SK-N-SH treated with all-trans-retinoic acid at 6 μM for 48 hours (cell line): ENCODE measurements around the gene MNAT1.

Source experiments
- ATAC-seq: fragments of 200-7000 bp; cut with Tn5 transposase; 3 replicates; pipeline ENCODE4 v1.9.1; 2020; ENCODE audit warnings: mild to moderate bottlenecking, moderate library complexity
- ARNTL ChIP-seq: fragments of 450-650 bp; formaldehyde crosslinking; IDR thresholded peaks from 2 replicates; pipeline ENCODE4 v1.5.0; 2020; ENCODE audit warnings: low read depth, mild to moderate bottlenecking, moderate library complexity, borderline replicate concordance
- BACH2 ChIP-seq: fragments of 250-450 bp; sonication (Bioruptor Pico); IDR thresholded peaks from 2 replicates; pipeline ENCODE4 v1.9.0; 2021; ENCODE audit warnings: mild to moderate bottlenecking, borderline replicate concordance
- CSDC2 ChIP-seq: fragments of 250-450 bp; sonication (Bioruptor Pico); IDR thresholded peaks from 2 replicates; pipeline ENCODE4 v1.5.0; 2020; ENCODE audit warnings: mild to moderate bottlenecking, moderate library complexity
- ESRRG ChIP-seq: fragments of 250-450 bp; sonication (Bioruptor Pico); IDR thresholded peaks from 2 replicates; pipeline ENCODE4 v1.6.1; 2021; ENCODE audit warnings: mild to moderate bottlenecking
- GLIS3 ChIP-seq: fragments of 250-450 bp; sonication (Bioruptor Pico); IDR thresholded peaks from 2 replicates; pipeline ENCODE4 v1.5.0; 2020; ENCODE audit warnings: mild to moderate bottlenecking, moderate library complexity
- ISL1 ChIP-seq: fragments of 250-450 bp; sonication (Bioruptor Pico); IDR thresholded peaks from 2 replicates; pipeline ENCODE4 v2.1.2; 2022; ENCODE audit warnings: mild to moderate bottlenecking, moderate library complexity
- OSR1 ChIP-seq: fragments of 250-450 bp; sonication (Bioruptor Pico); IDR thresholded peaks from 2 replicates; pipeline ENCODE4 v1.8.0; 2022; ENCODE audit warnings: moderate library complexity, mild to moderate bottlenecking, inconsistent platforms
- PATZ1 ChIP-seq: fragments of 250-450 bp; sonication (Bioruptor Pico); IDR thresholded peaks from 2 replicates; pipeline ENCODE4 v1.8.0; 2020; ENCODE audit warnings: mild to moderate bottlenecking, moderate library complexity, borderline replicate concordance
- POU6F1 ChIP-seq: fragments of 250-450 bp; sonication (Bioruptor Pico); IDR thresholded peaks from 2 replicates; pipeline ENCODE4 v1.8.0; 2021; ENCODE audit warnings: low read depth, mild to moderate bottlenecking, moderate library complexity, borderline replicate concordance
- RARB ChIP-seq: fragments of 250-450 bp; sonication (Bioruptor Pico); IDR thresholded peaks from 2 replicates; pipeline ENCODE4 v1.8.0; 2021; ENCODE audit warnings: mild to moderate bottlenecking, moderate library complexity
- SNAI2 ChIP-seq: fragments of 250-450 bp; sonication (Bioruptor Pico); IDR thresholded peaks from 2 replicates; pipeline ENCODE4 v1.5.0; 2020; ENCODE audit warnings: mild to moderate bottlenecking, moderate library complexity
- TCF4 ChIP-seq: fragments of 250-450 bp; sonication (Bioruptor Pico); IDR thresholded peaks from 2 replicates; pipeline ENCODE4 v1.8.0; 2021; ENCODE audit warnings: mild to moderate bottlenecking, moderate library complexity, borderline replicate concordance
- TOX ChIP-seq: fragments of 250-450 bp; sonication (Bioruptor Pico); IDR thresholded peaks from 2 replicates; pipeline ENCODE4 v1.8.0; 2021; ENCODE audit warnings: mild to moderate bottlenecking, moderate library complexity, borderline replicate concordance
- ZC3H10 ChIP-seq: fragments of 250-450 bp; sonication (Bioruptor Pico); IDR thresholded peaks from 2 replicates; pipeline ENCODE4 v1.5.1; 2021; ENCODE audit warnings: mild to moderate bottlenecking, moderate library complexity
- ZFP3 ChIP-seq: fragments of 250-450 bp; sonication (Bioruptor Pico); IDR thresholded peaks from 2 replicates; pipeline ENCODE4 v1.5.0; 2020; ENCODE audit warnings: mild to moderate bottlenecking, moderate library complexity
- ZFP30 ChIP-seq: fragments of 450-650 bp; formaldehyde crosslinking; IDR thresholded peaks from 2 replicates; pipeline ENCODE4 v1.5.0; 2022; ENCODE audit warnings: mild to moderate bottlenecking, moderate library complexity
- ZNF565 ChIP-seq: fragments of 450-650 bp; formaldehyde crosslinking; conservative IDR thresholded peaks from 2 replicates; pipeline ENCODE4 v1.5.0; 2020; ENCODE audit warnings: low read depth, mild to moderate bottlenecking, moderate library complexity
- ZNF70 ChIP-seq: fragments of 450-650 bp; formaldehyde crosslinking; IDR thresholded peaks from 2 replicates; pipeline ENCODE4 v1.5.0; 2020; ENCODE audit warnings: mild to moderate bottlenecking, moderate library complexity
- ZNF8 ChIP-seq: fragments of 450-650 bp; formaldehyde crosslinking; IDR thresholded peaks from 2 replicates; pipeline ENCODE4 v1.5.0; 2020; ENCODE audit warnings: mild to moderate bottlenecking, moderate library complexity
- TF ChIP-seq, protein P1 (sequence below): fragments of 250-450 bp; sonication (Bioruptor Pico); IDR thresholded peaks from 2 replicates; pipeline ENCODE4 v1.5.1; 2020; ENCODE audit warnings: low read depth, mild to moderate bottlenecking, moderate library complexity
- TF ChIP-seq, protein P2 (sequence below): fragments of 250-450 bp; sonication (Bioruptor Pico); IDR thresholded peaks from 2 replicates; pipeline ENCODE4 v1.5.1; 2021; ENCODE audit warnings: mild to moderate bottlenecking, moderate library complexity
- TF ChIP-seq, protein P3 (sequence below): fragments of 250-450 bp; sonication (Bioruptor Pico); IDR thresholded peaks from 2 replicates; pipeline ENCODE4 v1.5.0; 2020; ENCODE audit warnings: mild to moderate bottlenecking, moderate library complexity

MNAT1 gene

GRCh38 chr14:60863249-60863648, 128.7 kb downstream of the MNAT1 start:
- TF ChIP-seq PATZ1 (CRISPR knock-in tag) (no peak), ZNF8 (CRISPR knock-in tag) (no peak), ISL1 (CRISPR knock-in tag) (no peak), BACH2 (CRISPR knock-in tag) (no peak), CSDC2 (CRISPR knock-in tag) (no peak), RARB (CRISPR knock-in tag) (no peak), POU6F1 (CRISPR knock-in tag) (no peak), ZNF565 (no peak), SNAI2 (CRISPR knock-in tag) (no peak), ARNTL (CRISPR knock-in tag) (no peak), OSR1 (CRISPR knock-in tag) (no peak), ZFP3 (CRISPR knock-in tag) (no peak), GLIS3 (CRISPR knock-in tag) (no peak), ZC3H10 (CRISPR knock-in tag) (no peak)
- TF ChIP-seq, protein P1, sequence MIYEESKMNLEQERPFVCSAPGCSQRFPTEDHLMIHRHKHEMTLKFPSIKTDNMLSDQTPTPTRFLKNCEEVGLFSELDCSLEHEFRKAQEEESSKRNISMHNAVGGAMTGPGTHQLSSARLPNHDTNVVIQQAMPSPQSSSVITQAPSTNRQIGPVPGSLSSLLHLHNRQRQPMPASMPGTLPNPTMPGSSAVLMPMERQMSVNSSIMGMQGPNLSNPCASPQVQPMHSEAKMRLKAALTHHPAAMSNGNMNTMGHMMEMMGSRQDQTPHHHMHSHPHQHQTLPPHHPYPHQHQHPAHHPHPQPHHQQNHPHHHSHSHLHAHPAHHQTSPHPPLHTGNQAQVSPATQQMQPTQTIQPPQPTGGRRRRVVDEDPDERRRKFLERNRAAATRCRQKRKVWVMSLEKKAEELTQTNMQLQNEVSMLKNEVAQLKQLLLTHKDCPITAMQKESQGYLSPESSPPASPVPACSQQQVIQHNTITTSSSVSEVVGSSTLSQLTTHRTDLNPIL (CRISPR knock-in tag) = no peak
- TF ChIP-seq, protein P2, sequence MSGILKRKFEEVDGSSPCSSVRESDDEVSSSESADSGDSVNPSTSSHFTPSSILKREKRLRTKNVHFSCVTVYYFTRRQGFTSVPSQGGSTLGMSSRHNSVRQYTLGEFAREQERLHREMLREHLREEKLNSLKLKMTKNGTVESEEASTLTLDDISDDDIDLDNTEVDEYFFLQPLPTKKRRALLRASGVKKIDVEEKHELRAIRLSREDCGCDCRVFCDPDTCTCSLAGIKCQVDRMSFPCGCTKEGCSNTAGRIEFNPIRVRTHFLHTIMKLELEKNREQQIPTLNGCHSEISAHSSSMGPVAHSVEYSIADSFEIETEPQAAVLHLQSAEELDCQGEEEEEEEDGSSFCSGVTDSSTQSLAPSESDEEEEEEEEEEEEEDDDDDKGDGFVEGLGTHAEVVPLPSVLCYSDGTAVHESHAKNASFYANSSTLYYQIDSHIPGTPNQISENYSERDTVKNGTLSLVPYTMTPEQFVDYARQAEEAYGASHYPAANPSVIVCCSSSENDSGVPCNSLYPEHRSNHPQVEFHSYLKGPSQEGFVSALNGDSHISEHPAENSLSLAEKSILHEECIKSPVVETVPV (CRISPR knock-in tag) = no peak
- TF ChIP-seq, protein P3, sequence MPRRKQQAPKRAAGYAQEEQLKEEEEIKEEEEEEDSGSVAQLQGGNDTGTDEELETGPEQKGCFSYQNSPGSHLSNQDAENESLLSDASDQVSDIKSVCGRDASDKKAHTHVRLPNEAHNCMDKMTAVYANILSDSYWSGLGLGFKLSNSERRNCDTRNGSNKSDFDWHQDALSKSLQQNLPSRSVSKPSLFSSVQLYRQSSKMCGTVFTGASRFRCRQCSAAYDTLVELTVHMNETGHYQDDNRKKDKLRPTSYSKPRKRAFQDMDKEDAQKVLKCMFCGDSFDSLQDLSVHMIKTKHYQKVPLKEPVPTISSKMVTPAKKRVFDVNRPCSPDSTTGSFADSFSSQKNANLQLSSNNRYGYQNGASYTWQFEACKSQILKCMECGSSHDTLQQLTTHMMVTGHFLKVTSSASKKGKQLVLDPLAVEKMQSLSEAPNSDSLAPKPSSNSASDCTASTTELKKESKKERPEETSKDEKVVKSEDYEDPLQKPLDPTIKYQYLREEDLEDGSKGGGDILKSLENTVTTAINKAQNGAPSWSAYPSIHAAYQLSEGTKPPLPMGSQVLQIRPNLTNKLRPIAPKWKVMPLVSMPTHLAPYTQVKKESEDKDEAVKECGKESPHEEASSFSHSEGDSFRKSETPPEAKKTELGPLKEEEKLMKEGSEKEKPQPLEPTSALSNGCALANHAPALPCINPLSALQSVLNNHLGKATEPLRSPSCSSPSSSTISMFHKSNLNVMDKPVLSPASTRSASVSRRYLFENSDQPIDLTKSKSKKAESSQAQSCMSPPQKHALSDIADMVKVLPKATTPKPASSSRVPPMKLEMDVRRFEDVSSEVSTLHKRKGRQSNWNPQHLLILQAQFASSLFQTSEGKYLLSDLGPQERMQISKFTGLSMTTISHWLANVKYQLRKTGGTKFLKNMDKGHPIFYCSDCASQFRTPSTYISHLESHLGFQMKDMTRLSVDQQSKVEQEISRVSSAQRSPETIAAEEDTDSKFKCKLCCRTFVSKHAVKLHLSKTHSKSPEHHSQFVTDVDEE (CRISPR knock-in tag) = no peak
- no peak for ATAC-seq

DNA sequence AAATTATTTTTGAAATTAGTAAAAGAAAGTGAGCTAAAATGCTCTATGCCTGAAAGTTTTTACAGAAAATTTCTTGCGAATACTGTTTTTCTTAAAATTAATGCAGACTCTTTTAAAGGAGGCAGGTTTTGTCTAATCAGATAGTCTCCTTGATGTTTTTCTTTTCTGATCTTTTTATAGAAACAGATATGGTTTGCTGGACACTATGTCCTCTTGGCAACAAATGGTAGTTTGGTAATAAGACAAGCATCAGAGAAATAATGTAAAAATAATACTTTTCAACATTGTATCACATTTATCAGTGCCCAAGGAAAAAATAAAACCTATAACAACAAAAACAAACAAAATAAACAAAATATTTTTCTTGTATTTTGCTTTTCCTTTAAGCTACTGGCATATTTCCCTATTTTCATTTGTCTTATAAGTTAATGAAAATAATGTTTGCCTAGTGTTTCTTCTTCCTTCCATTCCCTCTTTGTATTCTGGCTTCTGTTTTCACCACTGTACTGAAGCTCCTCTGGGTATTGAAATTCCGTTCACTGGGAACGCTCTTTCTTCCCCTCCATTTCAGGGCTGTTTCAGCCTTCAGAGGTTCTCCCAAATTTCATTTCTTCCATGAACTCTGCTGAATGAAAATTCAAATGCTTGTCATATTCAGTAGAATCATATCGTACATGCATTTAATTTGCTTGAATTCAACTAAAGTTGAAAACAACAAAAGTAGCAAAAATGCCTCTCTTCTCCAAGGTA, 131.0 kb downstream of the MNAT1 start:
- no peak for ATAC-seq
- no peak for TF ChIP-seq POU6F1 (CRISPR knock-in tag)
- no peak for TF ChIP-seq TOX (CRISPR knock-in tag)
- TF ChIP-seq OSR1 (CRISPR knock-in tag) = no peak
- no peak for TF ChIP-seq ESRRG (CRISPR knock-in tag)
- no peak for TF ChIP-seq ZNF8 (CRISPR knock-in tag)
- TF ChIP-seq ZNF70 (CRISPR knock-in tag) = no peak
- no peak for TF ChIP-seq ARNTL (CRISPR knock-in tag)
- no peak for TF ChIP-seq ZFP30 (CRISPR knock-in tag)
- no peak for TF ChIP-seq GLIS3 (CRISPR knock-in tag)
- TF ChIP-seq SNAI2 (CRISPR knock-in tag) = no peak
- TF ChIP-seq, protein P3 (CRISPR knock-in tag) = no peak
- no peak for TF ChIP-seq TCF4 (CRISPR knock-in tag)
- TF ChIP-seq ISL1 (CRISPR knock-in tag) = no peak
- no peak for TF ChIP-seq RARB (CRISPR knock-in tag)
- TF ChIP-seq ZC3H10 (CRISPR knock-in tag) = no peak
- TF ChIP-seq, all 23 proteins: peak for 0
